SJCRH30 (cell line): ENCODE data around the gene CEBPE. TPM values are rescaled to one million over a fixed set of nuclear protein-coding genes. Genes with fewer than 3 reads are reported as not detected.

ENCODE experiments used
- DNase-seq, 2 experiments: peaks; one replicate each; pipeline ENCODE4 v3.0.0-alpha.2; 2015 to 2020
- H3K27ac ChIP-seq: fragments of 250-450 bp; sonication (Bioruptor Pico); 2 replicates; pipeline ENCODE4 v1.5.1; 2020; ENCODE audit warnings: mild to moderate bottlenecking, moderate library complexity
- H3K27me3 ChIP-seq: fragments of 250-450 bp; sonication (Bioruptor Pico); 2 replicates; pipeline ENCODE4 v1.5.1; 2020; ENCODE audit warnings: mild to moderate bottlenecking, moderate library complexity
- H3K36me3 ChIP-seq: fragments of 250-450 bp; sonication (Bioruptor Pico); 2 replicates; pipeline ENCODE4 v1.5.1; 2020; ENCODE audit warnings: mild to moderate bottlenecking, moderate library complexity
- H3K4me1 ChIP-seq: fragments of 250-450 bp; sonication (Bioruptor Pico); 2 replicates; pipeline ENCODE4 v1.5.1; 2020; ENCODE audit warnings: mild to moderate bottlenecking, moderate library complexity
- H3K4me3 ChIP-seq: fragments of 250-450 bp; sonication (Bioruptor Pico); 2 replicates; pipeline ENCODE4 v1.5.1; 2020; ENCODE audit warnings: mild to moderate bottlenecking, moderate library complexity
- H3K9me3 ChIP-seq: fragments of 250-450 bp; sonication (Bioruptor Pico); replicated peaks from 2 replicates; pipeline ENCODE4 v1.5.1; 2020; ENCODE audit warnings: mild to moderate bottlenecking, moderate library complexity
- total RNA-seq: library from RNA; depleted of rRNA; stranded (reverse); fragments of >200 nt; shearing (Covaris generic); gene quantifications from 2 replicates; pipeline ENCODE4 v1.2.3, GENCODE V29; 2014

CEBPE gene
- total RNA-seq, 1 experiment from 2014 or later: not detected

GRCh38 chr14:23151342-23151741 is 32.3 kb upstream of the CEBPE start:
- H3K27me3 ChIP-seq: peaks cover 9% of the 10 kb centered on the region; the same call in 1 of the 2 replicates
- H3K36me3 ChIP-seq: no peaks in the 10 kb centered on the region
- H3K27ac ChIP-seq: no peak overlapping the region
- no peaks in the 10 kb centered on the region for H3K4me1 ChIP-seq
- no peaks in the 10 kb centered on the region for H3K9me3 ChIP-seq
- H3K4me3 ChIP-seq: no peak overlapping the region
- DNase-seq: no peak

- no peak overlapping the region for H3K27ac ChIP-seq
- H3K36me3 ChIP-seq: no peaks in the 10 kb centered on the region
- DNase-seq: no peak
- H3K4me3 ChIP-seq: no peak overlapping the region
- no peaks in the 10 kb centered on the region for H3K9me3 ChIP-seq
- no peaks in the 10 kb centered on the region for H3K4me1 ChIP-seq
- peaks cover 5% of the 10 kb centered on the region; the same call in 1 of the 2 replicates for H3K27me3 ChIP-seq
Observed at GRCh38 chr14:23149745-23150144, 30.7 kb upstream of the CEBPE start.

GRCh38 chr14:23148591-23149249 is 29.7 kb upstream of the CEBPE start:
- peaks cover 5% of the 10 kb centered on the region; the same call in 1 of the 2 replicates for H3K27me3 ChIP-seq
- no peaks in the 10 kb centered on the region for H3K36me3 ChIP-seq
- H3K4me1 ChIP-seq: no peaks in the 10 kb centered on the region
- H3K27ac ChIP-seq: no peak overlapping the region
- no peak overlapping the region for H3K4me3 ChIP-seq
- no peaks in the 10 kb centered on the region for H3K9me3 ChIP-seq
- no peak for DNase-seq

- H3K27me3 ChIP-seq: peaks cover 5% of the 10 kb centered on the region; the same call in 1 of the 2 replicates
- H3K27ac ChIP-seq: no peak overlapping the region
- H3K4me3 ChIP-seq: no peak overlapping the region
- DNase-seq: no peak
- no peaks in the 10 kb centered on the region for H3K4me1 ChIP-seq
- no peaks in the 10 kb centered on the region for H3K9me3 ChIP-seq
- no peaks in the 10 kb centered on the region for H3K36me3 ChIP-seq
Observed at GRCh38 chr14:23147676-23148075, 28.6 kb upstream of the CEBPE start.

DNA sequence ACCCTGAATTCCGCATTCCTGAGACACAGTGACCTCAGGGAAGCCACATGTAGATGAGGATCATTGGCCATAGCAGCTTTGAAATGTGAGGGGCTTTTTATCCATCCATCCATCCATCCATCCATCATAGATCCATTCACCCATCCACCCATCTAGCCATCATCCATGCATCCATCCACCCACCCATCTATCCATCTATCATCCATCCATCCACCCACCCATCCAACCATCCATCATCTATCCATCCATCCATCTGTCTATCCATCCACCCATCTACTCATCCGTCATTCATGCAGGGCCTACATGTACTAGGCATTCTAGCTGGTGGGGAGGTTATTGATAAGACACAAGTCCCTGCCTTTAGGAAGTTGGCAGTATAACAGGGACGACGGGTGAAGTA is 27.9 kb upstream of the CEBPE start:
- Histone ChIP-seq H3K4me3 (no peak overlapping the region), H3K36me3 (no peaks in the 10 kb centered on the region), H3K4me1 (peaks cover 2% of the 10 kb centered on the region; the same call in 1 of the 2 replicates), H3K27me3 (peaks cover 5% of the 10 kb centered on the region; the same call in 1 of the 2 replicates), H3K27ac (no peak overlapping the region), H3K9me3 (no peaks in the 10 kb centered on the region)
- no peak for DNase-seq

DNA sequence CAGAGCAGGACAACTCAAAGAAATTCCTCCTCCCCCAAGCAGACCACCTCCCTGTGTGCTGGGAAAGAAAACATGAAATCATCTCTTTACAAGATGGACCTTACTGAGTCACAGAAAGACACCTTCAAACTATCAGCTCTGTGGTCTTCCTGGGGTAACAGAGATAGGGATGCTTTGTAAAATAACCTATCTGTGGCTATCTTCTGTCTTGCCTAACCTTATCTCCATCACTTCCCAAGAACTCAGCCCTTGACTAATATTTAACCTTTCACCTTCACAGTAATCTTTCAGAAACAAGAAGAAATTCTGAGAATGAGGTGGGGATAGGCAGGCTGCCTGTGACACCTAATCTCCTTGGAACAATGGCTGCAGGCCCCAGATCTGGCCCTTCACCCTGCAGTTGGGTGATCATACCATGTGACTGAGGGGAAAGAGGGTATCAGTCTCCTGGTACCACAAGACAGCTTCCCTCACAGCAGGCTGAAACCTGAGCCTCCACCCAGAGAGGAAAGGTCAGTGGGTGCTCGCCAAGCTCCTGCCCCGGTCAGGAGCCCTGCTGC is 27.4 kb upstream of the CEBPE start:
- Histone ChIP-seq H3K27me3 (peaks cover 5% of the 10 kb centered on the region; the same call in 1 of the 2 replicates), H3K4me1 (peaks cover 7% of the 10 kb centered on the region; the same call in 1 of the 2 replicates), H3K9me3 (no peaks in the 10 kb centered on the region), H3K36me3 (no peaks in the 10 kb centered on the region), H3K27ac (no peak overlapping the region), H3K4me3 (no peak overlapping the region)
- DNase-seq: no peak

- peaks cover under 1% of the 10 kb centered on the region; the same call in 1 of the 2 replicates for H3K27me3 ChIP-seq
- DNase-seq: no peak
- no peak overlapping the region for H3K27ac ChIP-seq
- H3K4me1 ChIP-seq: peaks cover 10% of the 10 kb centered on the region; the same call in 1 of the 2 replicates
- H3K9me3 ChIP-seq: no peaks in the 10 kb centered on the region
- no peak overlapping the region for H3K4me3 ChIP-seq
- no peaks in the 10 kb centered on the region for H3K36me3 ChIP-seq
Observed at GRCh38 chr14:23145794-23146350, 26.8 kb upstream of the CEBPE start.

DNA sequence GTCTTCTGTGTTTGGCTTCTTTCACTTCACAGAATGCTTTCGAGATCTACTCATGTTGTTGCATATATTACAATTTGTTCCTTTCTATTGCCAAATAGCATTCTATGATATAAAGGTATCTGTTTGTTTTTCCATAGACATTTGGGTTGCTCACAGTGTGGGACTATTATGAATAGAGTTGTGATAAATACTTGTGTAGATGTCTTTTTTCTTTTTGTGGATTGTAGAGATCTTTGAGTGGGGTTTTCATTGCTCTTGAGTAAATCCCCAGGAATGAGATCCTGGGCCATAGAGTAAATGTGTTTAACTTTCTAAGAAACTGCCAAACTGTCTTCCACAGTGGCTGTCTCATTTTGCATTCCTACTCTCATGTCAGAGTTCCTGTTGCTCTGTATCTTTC is 24.9 kb upstream of the CEBPE start:
- no peak overlapping the region for H3K4me3 ChIP-seq
- H3K9me3 ChIP-seq: no peaks in the 10 kb centered on the region
- H3K36me3 ChIP-seq: no peaks in the 10 kb centered on the region
- H3K27ac ChIP-seq: no peak overlapping the region
- peaks cover 10% of the 10 kb centered on the region; the same call in 1 of the 2 replicates for H3K4me1 ChIP-seq
- H3K27me3 ChIP-seq: no peaks in the 10 kb centered on the region
- DNase-seq: no peak

- no peak for DNase-seq
- Histone ChIP-seq H3K36me3 (no peaks in the 10 kb centered on the region), H3K9me3 (no peaks in the 10 kb centered on the region), H3K4me3 (no peak overlapping the region), H3K27ac (no peak overlapping the region), H3K4me1 (peaks cover 10% of the 10 kb centered on the region; the same call in 1 of the 2 replicates), H3K27me3 (no peaks in the 10 kb centered on the region; the same call in 1 of the 2 replicates)
Observed at GRCh38 chr14:23142826-23143225, 23.8 kb upstream of the CEBPE start.

GRCh38 chr14:23141706-23142444 is 22.8 kb upstream of the CEBPE start:
- H3K36me3 ChIP-seq: no peaks in the 10 kb centered on the region
- H3K4me3 ChIP-seq: peak overlapping the region; percentile 13
- peak overlapping the region; percentile 5; the same call in 1 of the 2 replicates for H3K27ac ChIP-seq
- no peaks in the 10 kb centered on the region; the same call in 1 of the 2 replicates for H3K27me3 ChIP-seq
- peaks cover 10% of the 10 kb centered on the region; the same call in 1 of the 2 replicates for H3K4me1 ChIP-seq
- peak; percentile 60 to 70 for DNase-seq
- H3K9me3 ChIP-seq: no peaks in the 10 kb centered on the region

DNA sequence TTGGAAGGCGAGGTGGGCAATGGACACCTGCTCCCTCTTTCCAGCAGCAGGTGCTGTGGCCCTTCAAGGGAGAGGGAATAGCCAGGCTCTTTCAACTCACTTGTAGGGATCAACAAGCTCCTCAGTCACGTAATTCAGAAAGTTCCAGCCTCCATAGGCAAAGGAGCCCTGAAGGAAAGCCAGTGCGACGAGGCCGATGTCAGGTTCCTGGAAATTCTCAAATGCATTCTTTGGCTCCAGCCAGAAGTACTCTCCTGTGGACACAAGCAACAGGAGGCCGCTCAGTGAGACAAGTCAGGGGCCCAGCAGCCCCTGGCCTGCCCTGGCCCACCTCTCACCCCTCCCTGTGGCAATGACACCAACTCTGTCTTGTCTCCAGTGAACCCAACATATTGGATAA is 21.3 kb upstream of the CEBPE start:
- Histone ChIP-seq H3K27me3 (peaks cover 9% of the 10 kb centered on the region; the same call in 1 of the 2 replicates), H3K27ac (no peak overlapping the region), H3K9me3 (no peaks in the 10 kb centered on the region), H3K4me3 (no peak overlapping the region), H3K36me3 (no peaks in the 10 kb centered on the region), H3K4me1 (peaks cover 10% of the 10 kb centered on the region; the same call in 1 of the 2 replicates)
- DNase-seq: no peak

- no peak for DNase-seq
- no peaks in the 10 kb centered on the region for H3K9me3 ChIP-seq
- H3K4me3 ChIP-seq: no peak overlapping the region
- H3K27me3 ChIP-seq: peaks cover 9% of the 10 kb centered on the region; the same call in 1 of the 2 replicates
- no peak overlapping the region for H3K27ac ChIP-seq
- no peaks in the 10 kb centered on the region for H3K36me3 ChIP-seq
- H3K4me1 ChIP-seq: peaks cover 10% of the 10 kb centered on the region; the same call in 1 of the 2 replicates
Observed at GRCh38 chr14:23139874-23140273, 20.8 kb upstream of the CEBPE start.

GRCh38 chr14:23137813-23138535 is 18.9 kb upstream of the CEBPE start:
- Histone ChIP-seq H3K27me3 (peaks cover 9% of the 10 kb centered on the region; the same call in 1 of the 2 replicates), H3K36me3 (no peaks in the 10 kb centered on the region), H3K27ac (no peak overlapping the region), H3K4me1 (peaks cover 10% of the 10 kb centered on the region; the same call in 1 of the 2 replicates), H3K4me3 (no peak overlapping the region), H3K9me3 (no peaks in the 10 kb centered on the region)
- DNase-seq: no peak

- no peaks in the 10 kb centered on the region for H3K36me3 ChIP-seq
- H3K27me3 ChIP-seq: peaks cover 9% of the 10 kb centered on the region; the same call in 1 of the 2 replicates
- H3K9me3 ChIP-seq: no peaks in the 10 kb centered on the region
- DNase-seq: no peak
- peaks cover 10% of the 10 kb centered on the region; the same call in 1 of the 2 replicates for H3K4me1 ChIP-seq
- no peak overlapping the region for H3K4me3 ChIP-seq
- H3K27ac ChIP-seq: no peak overlapping the region
Observed at GRCh38 chr14:23137192-23137812, 18.2 kb upstream of the CEBPE start.
